Stimulated activated CD4-positive, alpha-beta T cell treated with anti-CD3 and anti-CD28 coated beads, Interleukin-1b, Interleukin-23, amount 100 ng/mL, for 24 hours (primary cell): ENCODE data around the gene ASTN2.
"Not testable (repeated sequence)": the region's sequence is repeated elsewhere in the genome, so short reads cannot be mapped to it uniquely, and the experiment has no call there.

Source experiments
- DNase-seq, 4 experiments: peaks; one replicate each; pipeline ENCODE4 v3.0.0-alpha.2; 2020; ENCODE audit warnings: low read depth in 4 of 4, low spot score in 1 of 4

ASTN2 gene

GRCh38 chr9:116837018-116837989, 577.6 kb downstream of the ASTN2 start:
- DNase-seq = no peak

GRCh38 chr9:116830321-116830720, 584.5 kb downstream of the ASTN2 start:
- DNase-seq = not testable (repeated sequence)

- DNase-seq = no peak
These were observed 593.1 kb downstream of the ASTN2 start for GRCh38 chr9:116821633-116822229.

GRCh38 chr9:116819116-116819515, 595.7 kb downstream of the ASTN2 start:
- no peak for DNase-seq

- no peak for DNase-seq
These were observed 597.1 kb downstream of the ASTN2 start for GRCh38 chr9:116817762-116818161.

GRCh38 chr9:116816484-116816883, 598.4 kb downstream of the ASTN2 start:
- DNase-seq = no peak

- no peak for DNase-seq
These were observed 599.0 kb downstream of the ASTN2 start for GRCh38 chr9:116815835-116816234.

- DNase-seq = no peak
These were observed 601.9 kb downstream of the ASTN2 start for GRCh38 chr9:116813031-116813300.

- no peak for DNase-seq
These were observed 602.4 kb downstream of the ASTN2 start for GRCh38 chr9:116812231-116813030.

- no peak for DNase-seq
These were observed 605.2 kb downstream of the ASTN2 start for GRCh38 chr9:116809656-116810055.

GRCh38 chr9:116806075-116806474, 608.8 kb downstream of the ASTN2 start:
- DNase-seq = no peak

- no peak for DNase-seq
These were observed 614.0 kb downstream of the ASTN2 start for GRCh38 chr9:116800885-116801284.

GRCh38 chr9:116800074-116800473, 614.8 kb downstream of the ASTN2 start:
- DNase-seq = no peak

GRCh38 chr9:116798521-116798920, 616.3 kb downstream of the ASTN2 start:
- no peak for DNase-seq

GRCh38 chr9:116797276-116797675, 617.6 kb downstream of the ASTN2 start:
- no peak for DNase-seq

GRCh38 chr9:116796669-116797068, 618.2 kb downstream of the ASTN2 start:
- DNase-seq = no peak

- DNase-seq = no peak
These were observed 619.0 kb downstream of the ASTN2 start for GRCh38 chr9:116795821-116796220.

- DNase-seq = no peak
These were observed 622.6 kb downstream of the ASTN2 start for GRCh38 chr9:116792271-116792670.

- DNase-seq = no peak
These were observed 623.5 kb downstream of the ASTN2 start for GRCh38 chr9:116791326-116791725.

GRCh38 chr9:116789081-116789480, 625.8 kb downstream of the ASTN2 start:
- no peak for DNase-seq

- no peak for DNase-seq
These were observed 628.1 kb downstream of the ASTN2 start for GRCh38 chr9:116786737-116787136.

GRCh38 chr9:116777116-116777515, 637.7 kb downstream of the ASTN2 start:
- no peak for DNase-seq
